Panc1 (cell line): Measurements from ENCODE around the gene CCDC112. TPM values are rescaled to one million over a fixed set of nuclear protein-coding genes. Genes with fewer than 3 reads are reported as not detected.

Experiments
- ATAC-seq: fragments of 200-7000 bp; cut with Tn5 transposase; 2 replicates; pipeline ENCODE4 v1.9.1; 2020; ENCODE audit warnings: mild to moderate bottlenecking, moderate library complexity
- BruUV-seq: library from RNA; stranded (reverse); fragments of 400-500 nt; replicated peaks from 2 replicates; lab custom pipeline; 2021; lab: Mats Ljungman, UMichigan
- CTCF ChIA-PET: fragments of 300-600 bp; sonication (Branson Sonifier 250); formaldehyde crosslinking; loops from one replicate; lab custom pipeline; 2022; ENCODE audit warnings: antibody characterized with exemption; lab: Charles Lee
- POLR2A ChIA-PET: fragments of 300-600 bp; sonication (Branson Sonifier 250); formaldehyde crosslinking; loops from one replicate; lab custom pipeline; 2022; ENCODE audit warnings: antibody characterized with exemption; lab: Charles Lee
- DNase-seq: peaks from one replicate; pipeline ENCODE4 v3.0.0-alpha.2; 2010; ENCODE audit warnings: low read depth, low spot score
- H3K27ac ChIP-seq: 2 replicates; pipeline ENCODE4 v1.5.1; 2011; ENCODE audit warnings: mild to moderate bottlenecking, low read length, inconsistent platforms
- H3K27me3 ChIP-seq: fragments of 200-500 bp; sonication (Bioruptor generic); 2 replicates; pipeline ENCODE4 v1.6.0; 2014; ENCODE audit warnings: low read length, inconsistent platforms; ENCODE audit not compliant: control insufficient read depth, insufficient read depth
- H3K36me3 ChIP-seq: fragments of 200-500 bp; sonication (Bioruptor generic); 2 replicates; pipeline ENCODE4 v1.5.1; 2014; ENCODE audit warnings: inconsistent platforms, mild to moderate bottlenecking, low read length, moderate library complexity; ENCODE audit not compliant: control insufficient read depth, insufficient read depth
- H3K4me1 ChIP-seq: 2 replicates; pipeline ENCODE4 v1.5.1; 2011; ENCODE audit warnings: inconsistent platforms, mild to moderate bottlenecking, low read length, moderate library complexity; ENCODE audit not compliant: control insufficient read depth, insufficient read depth
- H3K4me3 ChIP-seq, 2 experiments: 2 replicates each; pipeline ENCODE4 v1.5.1; 2011 to 2012; ENCODE audit warnings: low read depth in 2 of 2, low read length in 2 of 2, mild to moderate bottlenecking in 2 of 2, inconsistent platforms in 1 of 2, moderate library complexity in 1 of 2
- H3K9me3 ChIP-seq: fragments of 200-500 bp; sonication (Bioruptor generic); 2 replicates; pipeline ENCODE4 v1.5.1; 2014; ENCODE audit warnings: low read depth, mild to moderate bottlenecking, inconsistent platforms, low read length, moderate library complexity; ENCODE audit not compliant: control insufficient read depth, insufficient read depth
- CTCF ChIP-seq: fragments of 450-650 bp; IDR thresholded peaks from 2 replicates; pipeline ENCODE4 v1.5.1; 2017; ENCODE audit warnings: mild to moderate bottlenecking
- POLR2AphosphoS5 ChIP-seq: IDR thresholded peaks from 2 replicates; pipeline ENCODE4 v1.6.1; 2012; ENCODE audit warnings: mild to moderate bottlenecking, low read depth, low read length, moderate library complexity
- REST ChIP-seq, 2 experiments: IDR thresholded peaks; 2 replicates each; pipeline ENCODE4 v1.6.1; 2011 to 2012; ENCODE audit warnings: low read depth in 2 of 2, control low read depth in 1 of 2, low read length in 1 of 2, mild to moderate bottlenecking in 1 of 2, moderate library complexity in 1 of 2; ENCODE audit not compliant: insufficient read depth in 1 of 2
- SIN3A ChIP-seq: IDR thresholded peaks from 2 replicates; pipeline ENCODE4 v1.6.1; 2012; ENCODE audit warnings: low read depth, mild to moderate bottlenecking, low read length, moderate library complexity, borderline replicate concordance; ENCODE audit not compliant: insufficient read depth
- TCF7L2 ChIP-seq: IDR thresholded peaks from 2 replicates; pipeline ENCODE4 v1.6.1; 2011; ENCODE audit warnings: mild to moderate bottlenecking, low read depth, low read length, inconsistent platforms
- in situ Hi-C: cut with HindIII; loops from 2 replicates; pipeline ENCODE4 v1.10.0; 2016; ENCODE audit warnings: low sequenced_read_pairs, low pct_unique_long_range_greater_than_20kb
- intact Hi-C: fragments of 100-400 bp; cut with micrococcal nuclease; formaldehyde crosslinking; loops from one replicate; pipeline ENCODE4 v1.10.0; 2022; ENCODE audit not compliant: unreplicated experiment
- total RNA-seq: library from RNA; stranded (reverse); gene quantifications from one replicate; pipeline ENCODE4 v1.2.1, GENCODE V29; 2021; ENCODE audit not compliant: unreplicated experiment

CCDC112 gene
- total RNA-seq, 1 experiment from 2014 or later = 5.6 TPM

- no TSS peak for BruUV-seq
- DNase-seq = no peak
- Histone ChIP-seq H3K4me1 (no peaks in the 10 kb centered on the region), H3K36me3 (no peaks in the 10 kb centered on the region), H3K27me3 (peaks cover 4% of the 10 kb centered on the region; the same call in 1 of the 2 replicates), H3K4me3 (no peak overlapping the region), H3K27ac (no peak overlapping the region), H3K9me3 (no peaks in the 10 kb centered on the region)
- intact Hi-C loops (no loop called here), in situ Hi-C loops (no loop called here)
- no peak for ATAC-seq
- ChIA-PET CTCF (no interaction called here), POLR2A (no interaction called here)
- TF ChIP-seq POLR2AphosphoS5 (no peak), TCF7L2 (no peak), CTCF (no peak), SIN3A (no peak), REST (IDR thresholded peaks at IDR 0.05; ENCODE audit: insufficient read depth in 1 of 2, low read depth in 2 of 2, low read length in 1 of 2) (no peak)
These were observed 24.1 kb upstream of the CCDC112 start for GRCh38 chr5:115320515-115320914.

GRCh38 chr5:115320006-115320405 lies 23.6 kb upstream of the CCDC112 start:
- TF ChIP-seq SIN3A (no peak), POLR2AphosphoS5 (no peak), TCF7L2 (no peak), REST (IDR thresholded peaks at IDR 0.05; ENCODE audit: insufficient read depth in 1 of 2, low read depth in 2 of 2, low read length in 1 of 2) (no peak), CTCF (no peak)
- H3K4me1 ChIP-seq = no peaks in the 10 kb centered on the region
- BruUV-seq = no TSS peak
- H3K36me3 ChIP-seq = no peaks in the 10 kb centered on the region
- DNase-seq = no peak
- ATAC-seq = no peak
- in situ Hi-C loops (no loop called here), intact Hi-C loops (no loop called here)
- peaks cover 4% of the 10 kb centered on the region; the same call in 1 of the 2 replicates for H3K27me3 ChIP-seq
- H3K9me3 ChIP-seq = no peaks in the 10 kb centered on the region
- ChIA-PET CTCF (no interaction called here), POLR2A (no interaction called here)
- H3K4me3 ChIP-seq = no peak overlapping the region
- H3K27ac ChIP-seq = no peak overlapping the region
